ENCODE measurements around the gene PPARGC1A. TPM values are rescaled to one million over a fixed set of nuclear protein-coding genes. Genes with fewer than 3 reads are reported as not detected.

PPARGC1A gene
- total and polyA plus RNA-seq, 2 of the 13 experiments (the other 11 are each of a cell fraction or from before 2014, with no cell fraction given): 20.7 to 37.3 TPM

DNA sequence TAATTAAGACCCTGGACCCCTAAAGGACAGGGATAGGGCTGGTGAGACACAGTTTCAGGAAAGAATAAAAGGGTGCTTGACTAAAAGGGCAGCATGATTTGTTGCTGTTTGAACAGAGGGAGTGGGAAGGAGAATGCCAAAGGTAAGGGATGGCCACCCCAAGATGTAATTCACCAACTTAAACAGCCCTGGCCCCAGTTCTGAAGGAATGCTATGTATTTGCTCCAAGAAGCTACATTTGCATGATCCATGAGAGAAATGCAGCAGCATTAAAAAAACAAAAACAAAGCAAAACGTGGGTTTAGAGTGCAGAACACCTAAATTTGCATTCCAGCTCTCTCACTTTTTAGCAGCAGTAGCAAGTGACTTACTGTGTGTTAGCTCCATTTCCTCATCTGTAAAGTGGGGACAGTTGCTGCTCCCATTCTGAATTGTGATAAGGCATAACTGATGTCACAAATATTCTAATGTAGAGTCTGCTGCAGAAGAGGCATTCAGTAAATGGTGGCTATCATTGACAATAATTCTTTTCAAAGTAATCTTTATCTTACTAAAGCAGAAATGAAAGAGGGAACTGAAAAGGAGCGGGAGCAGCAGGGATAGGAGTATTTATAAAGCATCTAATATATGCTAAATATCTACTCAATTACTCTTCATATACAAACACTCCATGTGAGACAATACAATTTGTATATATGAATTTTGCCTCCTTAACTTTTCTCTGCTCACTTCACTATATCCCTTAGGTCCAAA is 115.8 kb downstream of the PPARGC1A start (continued):
- TF ChIP-seq, protein P1, sequence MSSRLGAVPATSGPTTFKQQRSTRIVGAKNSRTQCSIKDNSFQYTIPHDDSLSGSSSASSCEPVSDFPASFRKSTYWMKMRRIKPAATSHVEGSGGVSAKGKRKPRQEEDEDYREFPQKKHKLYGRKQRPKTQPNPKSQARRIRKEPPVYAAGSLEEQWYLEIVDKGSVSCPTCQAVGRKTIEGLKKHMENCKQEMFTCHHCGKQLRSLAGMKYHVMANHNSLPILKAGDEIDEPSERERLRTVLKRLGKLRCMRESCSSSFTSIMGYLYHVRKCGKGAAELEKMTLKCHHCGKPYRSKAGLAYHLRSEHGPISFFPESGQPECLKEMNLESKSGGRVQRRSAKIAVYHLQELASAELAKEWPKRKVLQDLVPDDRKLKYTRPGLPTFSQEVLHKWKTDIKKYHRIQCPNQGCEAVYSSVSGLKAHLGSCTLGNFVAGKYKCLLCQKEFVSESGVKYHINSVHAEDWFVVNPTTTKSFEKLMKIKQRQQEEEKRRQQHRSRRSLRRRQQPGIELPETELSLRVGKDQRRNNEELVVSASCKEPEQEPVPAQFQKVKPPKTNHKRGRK (CRISPR knock-in tag; IDR thresholded peaks at IDR 0.05): no peak
- no peak for TF ChIP-seq ZNF367 (CRISPR knock-in tag; IDR thresholded peaks at IDR 0.05; ENCODE audit: borderline replicate concordance)
- no peak for TF ChIP-seq TBX3 (IDR thresholded peaks at IDR 0.05; ENCODE audit: borderline replicate concordance)
- TF ChIP-seq MXI1 (IDR thresholded peaks at IDR 0.05; ENCODE audit: borderline replicate concordance, low read depth, low read length): no peak
- no peak for TF ChIP-seq ZNF781 (CRISPR knock-in tag; IDR thresholded peaks at IDR 0.05; ENCODE audit: borderline replicate concordance, not compliant biosample characterization)
- TF ChIP-seq, protein P2, sequence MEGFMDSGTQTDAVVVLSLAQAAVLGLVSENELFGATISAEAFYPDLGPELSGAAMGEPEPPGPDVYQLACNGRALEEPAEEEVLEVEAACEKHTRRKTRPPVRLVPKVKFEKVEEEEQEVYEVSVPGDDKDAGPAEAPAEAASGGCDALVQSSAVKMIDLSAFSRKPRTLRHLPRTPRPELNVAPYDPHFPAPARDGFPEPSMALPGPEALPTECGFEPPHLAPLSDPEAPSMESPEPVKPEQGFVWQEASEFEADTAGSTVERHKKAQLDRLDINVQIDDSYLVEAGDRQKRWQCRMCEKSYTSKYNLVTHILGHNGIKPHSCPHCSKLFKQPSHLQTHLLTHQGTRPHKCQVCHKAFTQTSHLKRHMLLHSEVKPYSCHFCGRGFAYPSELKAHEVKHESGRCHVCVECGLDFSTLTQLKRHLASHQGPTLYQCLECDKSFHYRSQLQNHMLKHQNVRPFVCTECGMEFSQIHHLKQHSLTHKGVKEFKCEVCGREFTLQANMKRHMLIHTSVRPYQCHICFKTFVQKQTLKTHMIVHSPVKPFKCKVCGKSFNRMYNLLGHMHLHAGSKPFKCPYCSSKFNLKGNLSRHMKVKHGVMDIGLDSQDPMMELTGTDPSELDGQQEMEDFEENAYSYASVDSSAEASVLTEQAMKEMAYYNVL (CRISPR knock-in tag; IDR thresholded peaks at IDR 0.05; ENCODE audit: borderline replicate concordance): no peak
- TF ChIP-seq SOX13 (IDR thresholded peaks at IDR 0.05): no peak
- TF ChIP-seq SOX13 (CRISPR knock-in tag; conservative IDR thresholded peaks at IDR 0.05 in 1 of 2, IDR thresholded peaks at IDR 0.05 in 1 of 2): no peak
- TF ChIP-seq EZH2 (conservative IDR thresholded peaks at IDR 0.05; ENCODE audit: low read depth, low read length): no peak
- TF ChIP-seq, protein P3, sequence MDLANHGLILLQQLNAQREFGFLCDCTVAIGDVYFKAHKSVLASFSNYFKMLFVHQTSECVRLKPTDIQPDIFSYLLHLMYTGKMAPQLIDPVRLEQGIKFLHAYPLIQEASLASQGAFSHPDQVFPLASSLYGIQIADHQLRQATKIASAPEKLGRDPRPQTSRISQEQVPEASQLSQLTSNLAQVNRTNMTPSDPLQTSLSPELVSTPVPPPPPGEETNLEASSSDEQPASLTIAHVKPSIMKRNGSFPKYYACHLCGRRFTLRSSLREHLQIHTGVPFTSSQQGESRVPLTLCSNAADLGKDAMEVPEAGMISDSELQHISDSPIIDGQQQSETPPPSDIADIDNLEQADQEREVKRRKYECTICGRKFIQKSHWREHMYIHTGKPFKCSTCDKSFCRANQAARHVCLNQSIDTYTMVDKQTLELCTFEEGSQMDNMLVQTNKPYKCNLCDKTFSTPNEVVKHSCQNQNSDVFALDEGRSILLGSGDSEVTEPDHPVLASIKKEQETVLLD (CRISPR knock-in tag; IDR thresholded peaks at IDR 0.05; ENCODE audit: low read depth): no peak
- no peak for TF ChIP-seq FOXA1 (IDR thresholded peaks at IDR 0.05)
- TF ChIP-seq FOXA1 (CRISPR knock-in tag; IDR thresholded peaks at IDR 0.05): no peak
- no peak for TF ChIP-seq TOE1 (CRISPR knock-in tag; IDR thresholded peaks at IDR 0.05)
- TF ChIP-seq, protein P4, sequence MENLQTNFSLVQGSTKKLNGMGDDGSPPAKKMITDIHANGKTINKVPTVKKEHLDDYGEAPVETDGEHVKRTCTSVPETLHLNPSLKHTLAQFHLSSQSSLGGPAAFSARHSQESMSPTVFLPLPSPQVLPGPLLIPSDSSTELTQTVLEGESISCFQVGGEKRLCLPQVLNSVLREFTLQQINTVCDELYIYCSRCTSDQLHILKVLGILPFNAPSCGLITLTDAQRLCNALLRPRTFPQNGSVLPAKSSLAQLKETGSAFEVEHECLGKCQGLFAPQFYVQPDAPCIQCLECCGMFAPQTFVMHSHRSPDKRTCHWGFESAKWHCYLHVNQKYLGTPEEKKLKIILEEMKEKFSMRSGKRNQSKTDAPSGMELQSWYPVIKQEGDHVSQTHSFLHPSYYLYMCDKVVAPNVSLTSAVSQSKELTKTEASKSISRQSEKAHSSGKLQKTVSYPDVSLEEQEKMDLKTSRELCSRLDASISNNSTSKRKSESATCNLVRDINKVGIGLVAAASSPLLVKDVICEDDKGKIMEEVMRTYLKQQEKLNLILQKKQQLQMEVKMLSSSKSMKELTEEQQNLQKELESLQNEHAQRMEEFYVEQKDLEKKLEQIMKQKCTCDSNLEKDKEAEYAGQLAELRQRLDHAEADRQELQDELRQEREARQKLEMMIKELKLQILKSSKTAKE (CRISPR knock-in tag; IDR thresholded peaks at IDR 0.05; ENCODE audit: borderline replicate concordance): no peak
- TF ChIP-seq HNRNPK (IDR thresholded peaks at IDR 0.05; ENCODE audit: low read depth, low read length, poor library complexity, severe bottlenecking): no peak
- TF ChIP-seq, protein P5, sequence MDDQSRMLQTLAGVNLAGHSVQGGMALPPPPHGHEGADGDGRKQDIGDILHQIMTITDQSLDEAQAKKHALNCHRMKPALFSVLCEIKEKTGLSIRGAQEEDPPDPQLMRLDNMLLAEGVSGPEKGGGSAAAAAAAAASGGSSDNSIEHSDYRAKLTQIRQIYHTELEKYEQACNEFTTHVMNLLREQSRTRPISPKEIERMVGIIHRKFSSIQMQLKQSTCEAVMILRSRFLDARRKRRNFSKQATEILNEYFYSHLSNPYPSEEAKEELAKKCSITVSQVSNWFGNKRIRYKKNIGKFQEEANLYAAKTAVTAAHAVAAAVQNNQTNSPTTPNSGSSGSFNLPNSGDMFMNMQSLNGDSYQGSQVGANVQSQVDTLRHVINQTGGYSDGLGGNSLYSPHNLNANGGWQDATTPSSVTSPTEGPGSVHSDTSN (CRISPR knock-in tag; IDR thresholded peaks at IDR 0.05; ENCODE audit: borderline replicate concordance): no peak

All from HepG2 (cell line).